Measurements from ENCODE around the gene VAV3.

VAV3 gene

DNA sequence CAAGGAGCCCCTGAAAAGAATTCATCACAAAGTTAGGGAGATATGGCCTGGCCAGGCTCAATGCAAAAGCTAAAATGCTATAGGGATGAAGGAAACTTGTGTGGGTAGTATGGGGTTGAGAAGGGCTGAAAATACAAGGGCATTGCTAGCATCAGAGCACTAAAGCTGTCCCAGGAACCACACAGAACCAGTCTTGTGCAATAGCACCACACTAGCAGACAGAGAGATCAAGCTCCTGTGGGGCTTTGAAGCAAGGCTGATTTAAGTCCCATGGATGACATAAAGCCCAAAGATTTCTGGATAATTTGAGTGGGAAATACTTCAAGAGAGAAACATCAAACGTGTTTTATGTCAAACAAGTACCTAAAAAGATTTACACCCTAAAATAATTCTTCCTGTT lies 97.1 kb downstream of the VAV3 start:
- H3K36me3 ChIP-seq (replicated peaks) = no peaks in the 10 kb centered on the region
- DNase-seq = no peak
- no peaks in the 10 kb centered on the region for H3K27me3 ChIP-seq (replicated peaks)
- no peak overlapping the region for H3K27ac ChIP-seq
- no peak overlapping the region for H3K4me3 ChIP-seq (ENCODE audit: low read depth, low read length)
- in situ Hi-C loops (cut with HindIII; ENCODE audit: low pct_ligation_motif_present, low sequenced_read_pairs) = no loop called here
- TF ChIP-seq, protein P1, sequence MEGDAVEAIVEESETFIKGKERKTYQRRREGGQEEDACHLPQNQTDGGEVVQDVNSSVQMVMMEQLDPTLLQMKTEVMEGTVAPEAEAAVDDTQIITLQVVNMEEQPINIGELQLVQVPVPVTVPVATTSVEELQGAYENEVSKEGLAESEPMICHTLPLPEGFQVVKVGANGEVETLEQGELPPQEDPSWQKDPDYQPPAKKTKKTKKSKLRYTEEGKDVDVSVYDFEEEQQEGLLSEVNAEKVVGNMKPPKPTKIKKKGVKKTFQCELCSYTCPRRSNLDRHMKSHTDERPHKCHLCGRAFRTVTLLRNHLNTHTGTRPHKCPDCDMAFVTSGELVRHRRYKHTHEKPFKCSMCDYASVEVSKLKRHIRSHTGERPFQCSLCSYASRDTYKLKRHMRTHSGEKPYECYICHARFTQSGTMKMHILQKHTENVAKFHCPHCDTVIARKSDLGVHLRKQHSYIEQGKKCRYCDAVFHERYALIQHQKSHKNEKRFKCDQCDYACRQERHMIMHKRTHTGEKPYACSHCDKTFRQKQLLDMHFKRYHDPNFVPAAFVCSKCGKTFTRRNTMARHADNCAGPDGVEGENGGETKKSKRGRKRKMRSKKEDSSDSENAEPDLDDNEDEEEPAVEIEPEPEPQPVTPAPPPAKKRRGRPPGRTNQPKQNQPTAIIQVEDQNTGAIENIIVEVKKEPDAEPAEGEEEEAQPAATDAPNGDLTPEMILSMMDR (IDR thresholded peaks at IDR 0.05; ENCODE audit: low read depth, low read length, missing control alignments) = no peak

- no peak overlapping the region for H3K4me3 ChIP-seq (ENCODE audit: low read depth, low read length)
- TF ChIP-seq, protein P1 (IDR thresholded peaks at IDR 0.05; ENCODE audit: low read depth, low read length, missing control alignments) = no peak
- in situ Hi-C loops (cut with HindIII; ENCODE audit: low pct_ligation_motif_present, low sequenced_read_pairs) = no loop called here
- no peak overlapping the region for H3K27ac ChIP-seq
- no peaks in the 10 kb centered on the region for H3K36me3 ChIP-seq (replicated peaks)
- DNase-seq = no peak
- no peaks in the 10 kb centered on the region for H3K27me3 ChIP-seq (replicated peaks)
These were observed 97.6 kb downstream of the VAV3 start for GRCh38 chr1:107867422-107867821.

GRCh38 chr1:107866870-107867269 lies 98.1 kb downstream of the VAV3 start:
- no peak overlapping the region for H3K4me3 ChIP-seq (ENCODE audit: low read depth, low read length)
- H3K27me3 ChIP-seq (replicated peaks) = no peaks in the 10 kb centered on the region
- H3K27ac ChIP-seq = no peak overlapping the region
- in situ Hi-C loops (cut with HindIII; ENCODE audit: low pct_ligation_motif_present, low sequenced_read_pairs) = no loop called here
- DNase-seq = no peak
- TF ChIP-seq, protein P1 (IDR thresholded peaks at IDR 0.05; ENCODE audit: low read depth, low read length, missing control alignments) = no peak
- no peaks in the 10 kb centered on the region for H3K36me3 ChIP-seq (replicated peaks)

DNA sequence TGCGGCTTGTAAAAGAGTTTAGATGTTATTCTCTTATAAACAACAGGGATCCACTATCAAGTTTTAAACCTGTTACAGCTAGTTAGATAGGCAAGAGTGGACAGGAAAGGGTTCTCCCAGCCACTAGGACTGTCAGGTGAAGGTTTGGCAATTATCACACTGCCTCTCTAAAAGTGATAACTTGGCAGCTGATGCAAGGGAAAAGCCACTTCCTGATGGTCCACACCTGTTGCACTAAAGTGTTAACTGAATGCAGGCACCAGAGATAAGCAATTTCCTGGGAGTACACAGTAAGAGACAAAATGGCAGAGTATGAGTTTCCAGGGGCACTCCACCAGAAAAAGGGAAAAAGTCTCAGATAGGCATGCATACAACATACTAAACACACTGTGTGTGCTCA lies 99.4 kb downstream of the VAV3 start:
- in situ Hi-C loops (cut with HindIII; ENCODE audit: low pct_ligation_motif_present, low sequenced_read_pairs) = no loop called here
- H3K36me3 ChIP-seq (replicated peaks) = no peaks in the 10 kb centered on the region
- H3K4me3 ChIP-seq (ENCODE audit: low read depth, low read length) = no peak overlapping the region
- TF ChIP-seq, protein P1 (IDR thresholded peaks at IDR 0.05; ENCODE audit: low read depth, low read length, missing control alignments) = no peak
- DNase-seq = no peak
- H3K27me3 ChIP-seq (replicated peaks) = no peaks in the 10 kb centered on the region
- H3K27ac ChIP-seq = no peak overlapping the region

- in situ Hi-C loops (cut with HindIII; ENCODE audit: low pct_ligation_motif_present, low sequenced_read_pairs) = no loop called here
- H3K27ac ChIP-seq = no peak overlapping the region
- H3K4me3 ChIP-seq (ENCODE audit: low read depth, low read length) = no peak overlapping the region
- no peaks in the 10 kb centered on the region for H3K36me3 ChIP-seq (replicated peaks)
- DNase-seq = no peak
- H3K27me3 ChIP-seq (replicated peaks) = no peaks in the 10 kb centered on the region
- TF ChIP-seq, protein P1 (IDR thresholded peaks at IDR 0.05; ENCODE audit: low read depth, low read length, missing control alignments) = no peak
These were observed 101.6 kb downstream of the VAV3 start for GRCh38 chr1:107863342-107863741.

DNA sequence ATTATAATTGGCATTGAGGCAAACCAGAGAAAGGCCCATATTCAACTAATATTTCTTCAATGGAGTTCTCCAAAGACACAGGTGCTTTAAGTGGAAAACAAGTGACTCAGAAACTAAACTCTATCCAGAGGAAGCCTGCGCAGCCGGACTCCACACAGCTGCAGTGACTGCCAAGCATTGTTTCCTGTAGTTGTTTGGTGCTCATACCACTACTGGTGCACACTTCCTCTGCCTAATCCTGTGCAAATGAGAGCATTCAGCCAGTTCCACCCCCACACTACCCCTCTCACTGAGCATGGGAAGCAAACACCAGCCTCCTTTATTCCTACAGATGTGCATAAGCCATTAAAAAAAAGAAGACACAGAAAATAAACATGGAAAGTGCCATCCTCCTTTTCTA lies 102.9 kb downstream of the VAV3 start:
- in situ Hi-C loops (cut with HindIII; ENCODE audit: low pct_ligation_motif_present, low sequenced_read_pairs) = no loop called here
- TF ChIP-seq, protein P1 (IDR thresholded peaks at IDR 0.05; ENCODE audit: low read depth, low read length, missing control alignments) = no peak
- H3K36me3 ChIP-seq (replicated peaks) = no peaks in the 10 kb centered on the region

More for the DNA sequence above, 102.9 kb downstream of the VAV3 start:
- H3K4me3 ChIP-seq (ENCODE audit: low read depth, low read length) = no peak overlapping the region
- no peaks in the 10 kb centered on the region for H3K27me3 ChIP-seq (replicated peaks)
- no peak for DNase-seq
- no peak overlapping the region for H3K27ac ChIP-seq
